ENCODE data around the gene PDE5A. TPM values are rescaled to one million over a fixed set of nuclear protein-coding genes. Genes with fewer than 3 reads are reported as not detected.
"Not testable (repeated sequence)": the region's sequence is repeated elsewhere in the genome, so short reads cannot be mapped to it uniquely, and the experiment has no call there.

The PDE5A gene
- total and polyA plus RNA-seq, 9 donors: 14.0 to 26.1 (median 16.3) TPM

- not testable (repeated sequence) for H3K4me1 ChIP-seq (ENCODE audit: control insufficient read depth, insufficient read depth, low read length); H3K9me3 ChIP-seq (replicated peaks; ENCODE audit: control insufficient read depth, low read depth, low read length); H3K27me3 ChIP-seq (ENCODE audit: control insufficient read depth, insufficient read depth, low read length); DNase-seq; H3K36me3 ChIP-seq (ENCODE audit: control insufficient read depth, insufficient read depth, low read length)
- WGBS (ENCODE audit: insufficient coverage): 0% methylated on average over 6 of the region's 7 CpGs
- H3K4me3 ChIP-seq (ENCODE audit: low read length): peak overlapping the region; percentile 63
- H3K27ac ChIP-seq (ENCODE audit: low read length): peak overlapping the region; percentile 87
Measured at GRCh38 chr4:119454151-119454490, 174.5 kb downstream of the PDE5A start.

GRCh38 chr4:119453286-119453685, 175.3 kb downstream of the PDE5A start:
- not testable (repeated sequence) for H3K4me1 ChIP-seq (ENCODE audit: control insufficient read depth, insufficient read depth, low read length); H3K9me3 ChIP-seq (replicated peaks; ENCODE audit: control insufficient read depth, low read depth, low read length); H3K4me3 ChIP-seq (ENCODE audit: low read length); H3K36me3 ChIP-seq (ENCODE audit: control insufficient read depth, insufficient read depth, low read length); H3K27ac ChIP-seq (ENCODE audit: low read length); DNase-seq; H3K27me3 ChIP-seq (ENCODE audit: control insufficient read depth, insufficient read depth, low read length)
- WGBS (ENCODE audit: insufficient coverage): no CpG with 5 or more reads among the region's 9 CpGs

- not testable (repeated sequence) for H3K27me3 ChIP-seq (ENCODE audit: control insufficient read depth, insufficient read depth, low read length); H3K9me3 ChIP-seq (replicated peaks; ENCODE audit: control insufficient read depth, low read depth, low read length); DNase-seq; H3K27ac ChIP-seq (ENCODE audit: low read length); H3K36me3 ChIP-seq (ENCODE audit: control insufficient read depth, insufficient read depth, low read length); H3K4me1 ChIP-seq (ENCODE audit: control insufficient read depth, insufficient read depth, low read length); H3K4me3 ChIP-seq (ENCODE audit: low read length)
- WGBS (ENCODE audit: insufficient coverage): 70% methylated on average over 2 of the region's 6 CpGs
Measured at GRCh38 chr4:119449851-119450250, 178.8 kb downstream of the PDE5A start.

All from muscle of leg (tissue), 11 donors.